ENCODE data around the gene LONP2. TPM values are rescaled to one million over a fixed set of nuclear protein-coding genes. Genes with fewer than 3 reads are reported as not detected.
"Not testable (repeated sequence)": the region's sequence is repeated elsewhere in the genome, so short reads cannot be mapped to it uniquely, and the experiment has no call there.

Gene LONP2
- total and polyA plus RNA-seq, 12 donors: 45.3 to 89.1 (median 75.2) TPM

DNA sequence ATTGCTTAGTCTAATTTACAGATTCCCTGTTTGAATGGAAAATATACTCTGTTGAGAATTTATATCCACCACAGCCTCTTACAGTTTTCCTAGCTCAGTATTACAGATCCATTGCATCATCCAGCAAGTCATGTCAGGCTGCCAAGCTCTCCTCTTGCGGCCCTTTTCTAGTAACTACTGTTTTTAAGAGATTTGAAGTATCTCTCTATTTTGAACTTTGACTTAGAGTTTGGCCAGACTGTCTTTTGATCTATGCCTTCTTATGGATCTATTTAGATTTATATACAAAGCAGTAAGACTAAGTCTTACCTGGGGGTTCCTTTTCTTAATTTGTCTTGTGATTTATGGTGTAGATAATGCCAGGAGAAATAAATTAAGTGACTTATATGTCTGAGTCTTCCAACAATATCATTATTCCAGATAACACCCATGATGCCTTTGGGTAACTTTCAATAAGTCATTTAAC lies 56.3 kb downstream of the LONP2 start:
- Histone ChIP-seq H3K36me3 (replicated peaks in 1 of 2) (peaks cover 0 to 72% of the 10 kb centered on the region in 2 donors), H3K27ac (no peak overlapping the region), H3K4me3 (no peak overlapping the region), H3K27me3 (no peaks in the 10 kb centered on the region), H3K9me3 (replicated peaks in 1 of 3) (no peaks in the 10 kb centered on the region), H3K4me1 (replicated peaks in 1 of 2) (no peaks in the 10 kb centered on the region)
- WGBS, 4 donors: 17 to 67% (median 55%) methylated on average over 1 of the region's 1 CpG
- TF ChIP-seq POLR2A (IDR thresholded peaks at IDR 0.05): no peak
- TF ChIP-seq, protein P1, sequence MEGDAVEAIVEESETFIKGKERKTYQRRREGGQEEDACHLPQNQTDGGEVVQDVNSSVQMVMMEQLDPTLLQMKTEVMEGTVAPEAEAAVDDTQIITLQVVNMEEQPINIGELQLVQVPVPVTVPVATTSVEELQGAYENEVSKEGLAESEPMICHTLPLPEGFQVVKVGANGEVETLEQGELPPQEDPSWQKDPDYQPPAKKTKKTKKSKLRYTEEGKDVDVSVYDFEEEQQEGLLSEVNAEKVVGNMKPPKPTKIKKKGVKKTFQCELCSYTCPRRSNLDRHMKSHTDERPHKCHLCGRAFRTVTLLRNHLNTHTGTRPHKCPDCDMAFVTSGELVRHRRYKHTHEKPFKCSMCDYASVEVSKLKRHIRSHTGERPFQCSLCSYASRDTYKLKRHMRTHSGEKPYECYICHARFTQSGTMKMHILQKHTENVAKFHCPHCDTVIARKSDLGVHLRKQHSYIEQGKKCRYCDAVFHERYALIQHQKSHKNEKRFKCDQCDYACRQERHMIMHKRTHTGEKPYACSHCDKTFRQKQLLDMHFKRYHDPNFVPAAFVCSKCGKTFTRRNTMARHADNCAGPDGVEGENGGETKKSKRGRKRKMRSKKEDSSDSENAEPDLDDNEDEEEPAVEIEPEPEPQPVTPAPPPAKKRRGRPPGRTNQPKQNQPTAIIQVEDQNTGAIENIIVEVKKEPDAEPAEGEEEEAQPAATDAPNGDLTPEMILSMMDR (IDR thresholded peaks at IDR 0.05): no peak
- peak in 5 of 7 donors; percentile 22 to 49 (median 27) for DNase-seq
- intact Hi-C loops (cut with DNase I): no loop called here

DNA sequence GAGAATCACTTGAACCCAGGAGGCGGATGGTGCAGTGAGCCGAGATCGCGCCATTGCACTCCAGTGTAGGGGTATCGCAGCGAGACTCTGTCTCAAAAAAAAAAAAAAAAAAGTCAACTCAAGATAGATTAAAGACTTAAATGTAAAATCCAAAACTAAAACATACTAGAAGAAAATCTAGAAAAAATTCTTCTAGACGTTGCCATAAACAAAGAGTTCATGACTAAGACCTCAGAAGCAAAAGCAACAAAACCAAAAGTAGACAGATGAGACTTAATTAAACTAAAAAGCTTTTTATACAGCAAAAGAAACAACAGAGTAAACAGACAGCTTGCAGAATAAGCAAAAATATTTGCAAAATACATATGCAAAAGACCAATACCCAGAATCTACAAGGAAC lies 64.4 kb downstream of the LONP2 start:
- intact Hi-C loops (cut with DNase I): no loop called here
- Histone ChIP-seq H3K36me3 (replicated peaks in 1 of 2) (peaks cover 0 to 18% of the 10 kb centered on the region in 2 donors), H3K9me3 (replicated peaks in 1 of 3) (peaks cover 3 to 18% (median 13%) of the 10 kb centered on the region in 3 donors), H3K27ac (no peak overlapping the region), H3K4me1 (replicated peaks in 1 of 2) (no peaks in the 10 kb centered on the region), H3K27me3 (no peaks in the 10 kb centered on the region), H3K4me3 (no peak overlapping the region)
- TF ChIP-seq, protein P1 (IDR thresholded peaks at IDR 0.05): no peak
- no peak for TF ChIP-seq POLR2A (IDR thresholded peaks at IDR 0.05)
- 97 to 99% (median 98%) methylated on average over 7 of the region's 7 CpGs for WGBS, 4 donors
- no peak for DNase-seq

DNA sequence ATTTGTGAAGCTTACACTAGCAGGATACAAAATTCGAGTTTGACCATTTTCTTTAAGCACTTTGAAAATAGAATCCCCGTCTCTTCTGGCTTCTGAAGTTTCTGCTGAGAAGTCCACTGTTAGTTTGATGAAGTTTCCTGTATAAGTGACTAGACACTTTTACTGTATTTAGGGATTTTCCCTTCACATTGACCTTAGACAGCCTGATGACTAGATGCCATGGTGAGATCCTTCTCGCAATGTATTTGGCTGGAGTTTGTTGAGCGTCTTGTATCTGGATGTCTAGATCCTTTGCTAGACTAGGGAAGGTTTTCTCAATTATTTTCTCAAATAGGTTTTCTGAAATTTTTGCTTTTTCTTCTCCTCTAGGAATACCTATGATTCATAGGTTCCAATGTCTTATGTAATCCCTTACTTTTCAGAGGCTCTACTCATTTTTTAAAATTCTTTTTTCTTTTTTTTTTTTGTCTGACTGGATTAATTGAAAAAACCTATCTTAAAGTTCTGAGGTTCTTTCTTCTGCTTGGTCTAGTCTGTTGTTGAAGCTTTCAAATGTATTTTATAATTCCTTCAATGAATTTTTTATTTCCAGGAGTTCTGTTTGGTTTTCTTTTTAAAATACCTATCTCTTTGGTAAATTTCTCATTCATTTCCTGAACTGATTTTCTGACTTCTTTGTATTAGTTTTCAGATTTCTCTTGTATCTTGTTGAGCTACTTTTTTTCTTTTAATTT lies 67.0 kb downstream of the LONP2 start:
- 98 to 99% (median 98%) methylated on average over 4 of the region's 4 CpGs for whole genome bisulfite sequencing, 4 donors
- H3K27me3 ChIP-seq: no peaks in the 10 kb centered on the region
- H3K9me3 ChIP-seq (replicated peaks in 1 of 3): peaks cover 3 to 18% (median 13%) of the 10 kb centered on the region in 3 donors
- DNase-seq: no peak
- H3K4me1 ChIP-seq (replicated peaks in 1 of 2): no peaks in the 10 kb centered on the region
- intact Hi-C loops (cut with DNase I): no loop called here
- no peak overlapping the region for H3K27ac ChIP-seq
- TF ChIP-seq POLR2A (IDR thresholded peaks at IDR 0.05): no peak
- TF ChIP-seq, protein P1 (IDR thresholded peaks at IDR 0.05): no peak
- H3K36me3 ChIP-seq (replicated peaks in 1 of 2): no peaks in the 10 kb centered on the region
- H3K4me3 ChIP-seq: no peak overlapping the region

DNA sequence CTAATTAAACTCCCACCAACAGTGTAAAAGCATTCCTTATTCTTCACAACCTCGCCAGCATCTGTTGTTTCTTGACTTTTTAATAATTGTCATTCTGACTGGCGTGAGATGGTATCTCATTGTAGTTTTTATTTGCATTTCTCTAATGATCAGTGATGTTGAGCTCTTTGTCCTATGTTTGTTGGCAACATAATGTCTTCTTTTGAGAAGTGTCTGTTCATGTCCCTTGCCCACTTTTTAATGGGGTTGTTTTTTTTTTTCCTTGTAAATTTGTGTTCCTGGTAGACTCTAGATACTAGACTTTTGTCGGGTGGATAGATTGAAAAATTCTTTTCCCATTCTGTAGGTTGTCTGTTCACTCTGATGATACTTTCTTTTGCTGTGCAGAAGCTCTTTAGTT lies 69.8 kb downstream of the LONP2 start:
- 97 to 99% (median 98%) methylated on average over 3 of the region's 3 CpGs for WGBS, 4 donors
- DNase-seq; intact Hi-C loops (cut with DNase I); H3K4me1 ChIP-seq (replicated peaks in 1 of 2); H3K4me3 ChIP-seq; H3K27ac ChIP-seq; H3K36me3 ChIP-seq (replicated peaks in 1 of 2); H3K27me3 ChIP-seq: not testable (repeated sequence)
- peaks cover under 1 to 18% (median 13%) of the 10 kb centered on the region in 3 donors for H3K9me3 ChIP-seq (replicated peaks in 1 of 3)

DNA sequence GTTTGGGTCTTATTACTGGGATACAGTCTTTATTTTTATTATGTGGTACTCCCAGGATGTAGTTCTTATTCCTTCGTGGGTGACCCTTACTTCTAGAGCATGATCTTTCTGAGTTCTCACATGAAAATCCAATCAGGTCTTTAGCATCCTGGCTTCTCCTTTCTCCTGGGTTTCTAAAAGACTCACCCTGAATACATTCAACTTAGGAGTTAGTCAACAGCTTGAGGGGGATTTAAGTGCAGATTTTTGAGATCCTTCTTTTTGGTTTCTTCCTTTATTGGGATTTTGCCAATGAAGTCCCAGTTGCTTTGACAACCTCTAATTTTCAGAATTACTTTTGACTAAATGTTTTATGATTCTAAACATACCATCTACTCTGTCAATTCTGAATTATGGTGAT lies 72.9 kb downstream of the LONP2 start:
- Histone ChIP-seq H3K27me3 (no peaks in the 10 kb centered on the region), H3K36me3 (replicated peaks in 1 of 2) (no peaks in the 10 kb centered on the region), H3K4me1 (replicated peaks in 1 of 2) (peaks cover 0 to 11% of the 10 kb centered on the region in 2 donors), H3K4me3 (no peak overlapping the region), H3K9me3 (replicated peaks in 1 of 3) (no peaks in the 10 kb centered on the region), H3K27ac (no peak overlapping the region)
- TF ChIP-seq, protein P1 (IDR thresholded peaks at IDR 0.05): no peak
- TF ChIP-seq POLR2A (IDR thresholded peaks at IDR 0.05): no peak
- no peak for DNase-seq
- WGBS, 4 donors: 90 to 98% (median 94%) methylated on average over 1 of the region's 1 CpG
- intact Hi-C loops (cut with DNase I): no loop called here
